Measurements from ENCODE around the gene GCNT1.

GRCh38 chr9:76552181-76552580 is 93.2 kb downstream of the GCNT1 start:
- TF ChIP-seq ZNF263 (CRISPR knock-in tag; IDR thresholded peaks at IDR 0.05; ENCODE audit: low read depth) (no peak), CTCF (IDR thresholded peaks at IDR 0.05) (no peak)

All from WTC11 (cell line).